HepG2 (cell line): Measurements from ENCODE around the gene SPINK4. TPM values are rescaled to one million over a fixed set of nuclear protein-coding genes. Genes with fewer than 3 reads are reported as not detected.

Experiments
- FOXC1 ChIP-seq: sonication (generic); formaldehyde crosslinking; IDR thresholded peaks from 2 replicates; pipeline ENCODE4 v1.8.0; 2022; ENCODE audit warnings: mild to moderate bottlenecking, missing genetic modification reagents, borderline replicate concordance
- KLF11 ChIP-seq: IDR thresholded peaks from 2 replicates; pipeline ENCODE4 v1.6.1; 2016; ENCODE audit warnings: missing compliant biosample characterization
- NFYB ChIP-seq: sonication (generic); formaldehyde crosslinking; IDR thresholded peaks from 2 replicates; pipeline ENCODE4 v1.4.0; 2020; ENCODE audit warnings: missing genetic modification reagents
- NR2F1 ChIP-seq, 2 experiments: fragments of 450-650 bp in 1 of 2; formaldehyde crosslinking in 1 of 2; IDR thresholded peaks; 2 replicates each; pipeline versions ENCODE4 v1.5.0 to v1.6.1; 2016 to 2020; ENCODE audit warnings: mild to moderate bottlenecking in 1 of 2, missing compliant biosample characterization in 1 of 2, missing genetic modification reagents in 1 of 2, moderate library complexity in 1 of 2
- ONECUT2 ChIP-seq: sonication (generic); formaldehyde crosslinking; IDR thresholded peaks from 2 replicates; pipeline ENCODE4 v1.4.0; 2020; ENCODE audit warnings: missing genetic modification reagents
- PAX8 ChIP-seq: sonication (generic); formaldehyde crosslinking; IDR thresholded peaks from 2 replicates; pipeline ENCODE4 v1.8.0; 2022; ENCODE audit warnings: mild to moderate bottlenecking, missing genetic modification reagents, borderline replicate concordance
- PCBP2 ChIP-seq: fragments of 200-400 bp; formaldehyde crosslinking; optimal IDR thresholded peaks from 2 replicates; pipeline ENCODE3; 2018; ENCODE audit warnings: low read length, low read depth; ENCODE audit not compliant: poor library complexity, severe bottlenecking
- POLR2G ChIP-seq: fragments of 200-400 bp; formaldehyde crosslinking; IDR thresholded peaks from 2 replicates; pipeline ENCODE4 v1.6.1; 2018; ENCODE audit warnings: mild to moderate bottlenecking, low read depth, low read length, moderate library complexity
- SALL1 ChIP-seq: sonication (generic); formaldehyde crosslinking; IDR thresholded peaks from 2 replicates; pipeline ENCODE4 v1.8.0; 2022; ENCODE audit warnings: mild to moderate bottlenecking, missing genetic modification reagents
- SMYD3 ChIP-seq: sonication (generic); formaldehyde crosslinking; IDR thresholded peaks from 2 replicates; pipeline ENCODE4 v1.8.1; 2023; ENCODE audit warnings: mild to moderate bottlenecking, missing genetic modification reagents
- ZFP37 ChIP-seq: sonication (generic); formaldehyde crosslinking; IDR thresholded peaks from 2 replicates; pipeline ENCODE4 v1.4.0; 2020; ENCODE audit warnings: missing genetic modification reagents, borderline replicate concordance
- ZFP82 ChIP-seq: sonication (generic); formaldehyde crosslinking; IDR thresholded peaks from 2 replicates; pipeline ENCODE4 v1.5.1; 2020; ENCODE audit warnings: mild to moderate bottlenecking, missing genetic modification reagents, borderline replicate concordance
- ZNF12 ChIP-seq: sonication (generic); formaldehyde crosslinking; IDR thresholded peaks from 2 replicates; pipeline ENCODE4 v1.5.0; 2020; ENCODE audit warnings: missing genetic modification reagents
- ZNF446 ChIP-seq: sonication (generic); formaldehyde crosslinking; IDR thresholded peaks from 2 replicates; pipeline ENCODE4 v1.5.0; 2020; ENCODE audit warnings: mild to moderate bottlenecking, missing genetic modification reagents
- ZNF562 ChIP-seq: sonication (generic); formaldehyde crosslinking; IDR thresholded peaks from 2 replicates; pipeline ENCODE4 v1.8.0; 2022; ENCODE audit warnings: missing genetic modification reagents, borderline replicate concordance
- ZNF607 ChIP-seq: sonication (generic); formaldehyde crosslinking; IDR thresholded peaks from 2 replicates; pipeline ENCODE4 v1.5.1; 2020; ENCODE audit warnings: missing genetic modification reagents, mild to moderate bottlenecking, borderline replicate concordance
- ZNF672 ChIP-seq: sonication (generic); formaldehyde crosslinking; IDR thresholded peaks from 2 replicates; pipeline ENCODE4 v1.8.1; 2022; ENCODE audit warnings: missing genetic modification reagents
- ZNF747 ChIP-seq: sonication (generic); formaldehyde crosslinking; IDR thresholded peaks from 2 replicates; pipeline ENCODE4 v1.8.1; 2023; ENCODE audit warnings: missing genetic modification reagents, mild to moderate bottlenecking, borderline replicate concordance
- ZNF83 ChIP-seq: sonication (generic); formaldehyde crosslinking; IDR thresholded peaks from 2 replicates; pipeline ENCODE4 v1.4.0; 2020; ENCODE audit warnings: missing genetic modification reagents, mild to moderate bottlenecking, borderline replicate concordance
- polyA plus RNA-seq, 8 experiments: library from polyadenylated mRNA; depleted of rRNA in 3 of 8; stranded (reverse) in 7 of 8; unstranded in 1 of 8; fragments of >200 nt; fragmentation: Illumina TruSeq in 4 of 8; extraction: Trizol in 4 of 8; gene quantifications; 2 replicates each; pipeline versions ENCODE4 v1.2.1 to v1.2.3, GENCODE V29; 2011 to 2016; ENCODE audit warnings: low read depth in 4 of 8, missing spikeins in 1 of 8, mixed read lengths in 1 of 8; ENCODE audit not compliant: insufficient read depth in 1 of 8
- total RNA-seq, 5 experiments: library from RNA; depleted of rRNA; stranded (reverse); fragments of >200 nt; fragmentation: Illumina TruSeq; extraction: Trizol; gene quantifications; 2 replicates each; pipeline ENCODE4 v1.2.3, GENCODE V29; 2016; ENCODE audit warnings: low read depth in 1 of 5
- TF ChIP-seq, protein P1 (sequence below): sonication (generic); formaldehyde crosslinking; IDR thresholded peaks from 2 replicates; pipeline ENCODE4 v1.4.0; 2020; ENCODE audit warnings: missing genetic modification reagents
- TF ChIP-seq, protein P2 (sequence below): sonication (generic); formaldehyde crosslinking; IDR thresholded peaks from 2 replicates; pipeline ENCODE4 v1.5.0; 2020; ENCODE audit warnings: missing genetic modification reagents
- TF ChIP-seq, protein P3 (sequence below): sonication (generic); formaldehyde crosslinking; conservative IDR thresholded peaks from 2 replicates; pipeline ENCODE4 v1.8.0; 2022; ENCODE audit warnings: missing genetic modification reagents
- TF ChIP-seq, protein P4 (sequence below): sonication (generic); formaldehyde crosslinking; IDR thresholded peaks from 2 replicates; pipeline ENCODE4 v1.4.0; 2020; ENCODE audit warnings: missing genetic modification reagents, borderline replicate concordance
- TF ChIP-seq, protein P5 (sequence below): sonication (generic); formaldehyde crosslinking; IDR thresholded peaks from 2 replicates; pipeline ENCODE4 v1.5.1; 2020; ENCODE audit warnings: mild to moderate bottlenecking, missing genetic modification reagents

Gene SPINK4
- total and polyA plus RNA-seq, 2 of the 13 experiments (the other 11 are each of a cell fraction or from before 2014, with no cell fraction given): 0.53 to 3.4 TPM

DNA sequence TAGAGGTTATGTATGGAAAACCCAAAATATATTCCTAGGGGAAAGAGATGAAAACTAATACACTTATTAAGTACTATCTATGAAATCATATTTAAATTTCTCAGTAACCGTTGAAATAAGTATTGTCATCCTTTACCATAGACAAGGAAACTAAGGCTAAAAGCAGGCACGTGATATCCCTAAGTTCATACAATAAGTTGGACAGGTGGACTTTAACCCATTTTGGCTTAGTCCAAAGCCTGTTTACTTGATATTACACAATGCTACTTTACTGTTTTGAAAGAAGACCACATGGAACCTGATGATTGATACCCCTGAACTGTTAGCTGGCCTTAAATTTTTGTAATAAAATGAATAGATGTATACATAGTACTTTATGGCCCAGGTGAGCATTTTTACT is 53.8 kb downstream of the SPINK4 start (continued):
- TF ChIP-seq ZNF607 (CRISPR knock-in tag) (no peak), NFYB (no peak), ZNF12 (no peak), ZNF562 (CRISPR knock-in tag) (no peak), KLF11 (CRISPR knock-in tag) (no peak), ZNF672 (no peak), SALL1 (CRISPR knock-in tag) (no peak; the same call in 1 of the 2 replicates), ONECUT2 (CRISPR knock-in tag) (no peak), FOXC1 (no peak), SMYD3 (0 out of 2 replicates have a peak, but pooled peaks have one; percentile 21), PCBP2 (no peak), ZNF446 (CRISPR knock-in tag) (no peak), PAX8 (CRISPR knock-in tag) (no peak), ZNF83 (CRISPR knock-in tag) (no peak), ZNF747 (no peak), POLR2G (no peak), ZFP37 (CRISPR knock-in tag) (no peak), ZFP82 (CRISPR knock-in tag) (no peak), NR2F1 (CRISPR knock-in tag; IDR thresholded peaks at IDR 0.05) (no peak)
- TF ChIP-seq, protein P1, sequence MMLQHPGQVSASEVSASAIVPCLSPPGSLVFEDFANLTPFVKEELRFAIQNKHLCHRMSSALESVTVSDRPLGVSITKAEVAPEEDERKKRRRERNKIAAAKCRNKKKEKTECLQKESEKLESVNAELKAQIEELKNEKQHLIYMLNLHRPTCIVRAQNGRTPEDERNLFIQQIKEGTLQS (CRISPR knock-in tag): no peak
- TF ChIP-seq, protein P2, sequence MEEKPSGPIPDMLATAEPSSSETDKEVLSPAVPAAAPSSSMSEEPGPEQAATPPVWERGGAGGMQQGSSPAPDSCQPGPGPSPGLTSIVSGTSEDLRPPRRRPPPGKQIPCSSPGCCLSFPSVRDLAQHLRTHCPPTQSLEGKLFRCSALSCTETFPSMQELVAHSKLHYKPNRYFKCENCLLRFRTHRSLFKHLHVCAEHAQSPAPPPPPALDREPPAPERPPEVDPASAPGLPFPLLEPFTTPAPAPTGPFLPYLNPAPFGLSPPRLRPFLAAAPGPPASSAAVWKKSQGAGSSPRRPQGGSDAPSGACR (CRISPR knock-in tag): no peak
- TF ChIP-seq, protein P3, sequence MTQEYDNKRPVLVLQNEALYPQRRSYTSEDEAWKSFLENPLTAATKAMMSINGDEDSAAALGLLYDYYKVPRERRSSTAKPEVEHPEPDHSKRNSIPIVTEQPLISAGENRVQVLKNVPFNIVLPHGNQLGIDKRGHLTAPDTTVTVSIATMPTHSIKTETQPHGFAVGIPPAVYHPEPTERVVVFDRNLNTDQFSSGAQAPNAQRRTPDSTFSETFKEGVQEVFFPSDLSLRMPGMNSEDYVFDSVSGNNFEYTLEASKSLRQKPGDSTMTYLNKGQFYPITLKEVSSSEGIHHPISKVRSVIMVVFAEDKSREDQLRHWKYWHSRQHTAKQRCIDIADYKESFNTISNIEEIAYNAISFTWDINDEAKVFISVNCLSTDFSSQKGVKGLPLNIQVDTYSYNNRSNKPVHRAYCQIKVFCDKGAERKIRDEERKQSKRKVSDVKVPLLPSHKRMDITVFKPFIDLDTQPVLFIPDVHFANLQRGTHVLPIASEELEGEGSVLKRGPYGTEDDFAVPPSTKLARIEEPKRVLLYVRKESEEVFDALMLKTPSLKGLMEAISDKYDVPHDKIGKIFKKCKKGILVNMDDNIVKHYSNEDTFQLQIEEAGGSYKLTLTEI: no peak
- TF ChIP-seq, protein P4, sequence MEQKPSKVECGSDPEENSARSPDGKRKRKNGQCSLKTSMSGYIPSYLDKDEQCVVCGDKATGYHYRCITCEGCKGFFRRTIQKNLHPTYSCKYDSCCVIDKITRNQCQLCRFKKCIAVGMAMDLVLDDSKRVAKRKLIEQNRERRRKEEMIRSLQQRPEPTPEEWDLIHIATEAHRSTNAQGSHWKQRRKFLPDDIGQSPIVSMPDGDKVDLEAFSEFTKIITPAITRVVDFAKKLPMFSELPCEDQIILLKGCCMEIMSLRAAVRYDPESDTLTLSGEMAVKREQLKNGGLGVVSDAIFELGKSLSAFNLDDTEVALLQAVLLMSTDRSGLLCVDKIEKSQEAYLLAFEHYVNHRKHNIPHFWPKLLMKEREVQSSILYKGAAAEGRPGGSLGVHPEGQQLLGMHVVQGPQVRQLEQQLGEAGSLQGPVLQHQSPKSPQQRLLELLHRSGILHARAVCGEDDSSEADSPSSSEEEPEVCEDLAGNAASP: no peak
- TF ChIP-seq, protein P5, sequence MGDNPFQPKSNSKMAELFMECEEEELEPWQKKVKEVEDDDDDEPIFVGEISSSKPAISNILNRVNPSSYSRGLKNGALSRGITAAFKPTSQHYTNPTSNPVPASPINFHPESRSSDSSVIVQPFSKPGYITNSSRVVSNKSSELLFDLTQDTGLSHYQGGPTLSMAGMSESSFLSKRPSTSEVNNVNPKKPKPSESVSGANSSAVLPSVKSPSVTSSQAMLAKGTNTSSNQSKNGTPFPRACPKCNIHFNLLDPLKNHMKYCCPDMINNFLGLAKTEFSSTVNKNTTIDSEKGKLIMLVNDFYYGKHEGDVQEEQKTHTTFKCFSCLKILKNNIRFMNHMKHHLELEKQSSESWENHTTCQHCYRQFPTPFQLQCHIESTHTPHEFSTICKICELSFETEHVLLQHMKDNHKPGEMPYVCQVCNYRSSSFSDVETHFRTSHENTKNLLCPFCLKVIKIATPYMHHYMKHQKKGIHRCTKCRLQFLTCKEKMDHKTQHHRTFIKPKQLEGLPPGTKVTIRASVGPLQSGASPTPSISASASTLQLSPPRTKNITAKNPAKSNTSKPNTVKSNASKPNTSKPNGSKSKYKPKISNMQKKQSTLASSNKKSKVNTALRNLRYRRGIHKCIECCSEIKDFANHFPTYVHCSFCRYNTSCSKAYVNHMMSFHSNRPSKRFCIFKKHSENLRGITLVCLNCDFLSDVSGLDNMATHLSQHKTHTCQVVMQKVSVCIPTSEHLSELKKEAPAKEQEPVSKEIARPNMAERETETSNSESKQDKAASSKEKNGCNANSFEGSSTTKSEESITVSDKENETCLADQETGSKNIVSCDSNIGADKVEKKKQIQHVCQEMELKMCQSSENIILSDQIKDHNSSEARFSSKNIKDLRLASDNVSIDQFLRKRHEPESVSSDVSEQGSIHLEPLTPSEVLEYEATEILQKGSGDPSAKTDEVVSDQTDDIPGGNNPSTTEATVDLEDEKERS (CRISPR knock-in tag): no peak
